Measurements from ENCODE around the gene INHBC.
"Not testable (repeated sequence)": the region's sequence is repeated elsewhere in the genome, so short reads cannot be mapped to it uniquely, and the experiment has no call there.

The INHBC gene

DNA sequence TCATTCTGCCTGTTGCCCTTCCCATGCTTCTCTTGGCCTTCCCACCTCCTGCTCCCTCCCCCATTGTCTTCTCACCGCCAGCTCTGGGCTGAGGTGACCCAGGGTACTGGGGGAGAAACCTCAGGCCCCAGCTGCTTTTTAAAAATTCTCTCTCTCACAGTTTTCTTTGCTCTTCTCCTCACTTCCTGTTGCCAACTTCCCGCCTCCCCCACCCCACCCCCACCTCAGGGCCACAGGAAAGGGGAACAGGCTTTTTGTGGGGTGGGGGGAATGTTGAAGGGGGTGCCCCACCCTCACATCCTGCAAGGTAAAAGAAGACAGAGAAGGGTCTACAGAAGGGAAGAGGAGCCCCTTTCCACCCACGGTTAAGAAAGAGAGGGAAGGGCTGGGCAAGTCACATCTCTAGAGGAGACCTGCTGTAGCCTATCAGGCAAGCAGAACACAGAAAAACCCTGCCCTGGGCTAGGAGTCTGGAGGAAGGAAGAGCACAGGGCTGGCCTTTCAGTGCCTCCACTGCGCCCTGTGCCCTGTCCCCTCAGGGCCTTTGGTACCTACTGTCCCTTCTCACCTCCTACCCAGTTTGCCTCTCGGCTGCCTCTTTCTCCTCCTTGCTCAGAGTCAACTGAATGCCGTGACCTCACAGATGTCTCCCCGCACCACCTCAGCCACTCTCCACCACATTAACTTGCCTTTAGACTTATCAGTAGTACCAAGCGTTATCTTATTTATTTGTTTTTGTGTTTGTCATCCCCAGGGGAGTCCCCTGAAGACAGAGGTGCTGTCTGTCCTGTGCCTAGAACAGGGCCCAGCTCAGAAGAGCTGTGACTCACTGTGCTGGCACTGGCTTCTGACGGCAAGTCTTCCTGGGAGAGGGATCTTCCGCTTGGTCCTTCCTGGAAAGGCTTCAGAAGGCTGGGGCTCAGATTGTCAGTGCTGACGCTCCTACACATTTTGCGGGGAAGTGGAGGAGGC is 43.4 kb downstream of the INHBC start:
- no peak for DNase-seq (ENCODE audit: low read depth, low spot score)
- no peak overlapping the region for H3K27ac ChIP-seq

DNA sequence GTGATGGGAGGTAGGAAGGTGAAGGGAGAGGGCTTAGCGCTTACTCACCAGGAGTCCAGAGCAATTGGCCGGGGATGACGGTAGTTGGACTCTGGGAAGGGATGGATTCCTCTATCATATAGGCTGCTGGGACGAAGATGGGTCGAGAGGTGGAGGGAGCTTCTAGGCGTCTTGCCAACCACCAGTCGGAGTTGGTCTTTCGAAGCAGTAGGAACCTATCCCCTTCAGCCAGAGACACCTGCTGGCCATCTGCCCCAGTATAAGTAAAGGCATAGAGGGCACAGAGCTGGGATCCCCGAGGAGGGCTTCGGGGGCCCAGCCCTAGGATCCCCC is 44.4 kb downstream of the INHBC start:
- H3K27ac ChIP-seq = no peak overlapping the region
- DNase-seq (ENCODE audit: low read depth, low spot score) = no peak

GRCh38 chr12:57479376-57480115 is 45.0 kb downstream of the INHBC start, which contains the start of gene ARHGAP9:
ARHGAP9 (minus strand) TSS chr12:57479866; CDS start chr12:57479406, 460 bp downstream.
- DNase-seq (ENCODE audit: low read depth, low spot score) = no peak
- no peak within 1 kb of the TSS for H3K27ac ChIP-seq

DNA sequence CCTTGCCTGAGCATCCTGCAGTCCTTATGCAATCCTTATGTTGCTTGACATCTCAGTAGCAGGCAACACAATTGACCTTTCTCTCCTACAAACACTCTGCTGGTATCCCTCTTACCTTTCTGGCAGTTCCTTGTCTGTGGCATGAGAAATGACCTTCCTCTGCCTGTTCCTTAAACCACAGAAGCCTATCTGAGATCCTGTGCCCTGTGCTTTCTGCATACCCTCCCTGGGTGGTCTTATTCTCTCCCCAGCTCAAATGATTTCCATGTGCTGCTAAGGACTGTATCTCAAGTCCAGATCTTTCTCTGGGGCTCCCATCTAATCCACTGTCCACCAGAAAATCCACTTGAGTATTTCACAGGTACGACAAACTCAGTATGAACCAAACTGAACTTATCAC is 47.1 kb downstream of the INHBC start:
- DNase-seq (ENCODE audit: low read depth, low spot score) = no peak
- no peak overlapping the region for H3K27ac ChIP-seq

GRCh38 chr12:57483466-57483865 is 48.9 kb downstream of the INHBC start:
- no peak overlapping the region for H3K27ac ChIP-seq
- DNase-seq (ENCODE audit: low read depth, low spot score) = no peak

DNA sequence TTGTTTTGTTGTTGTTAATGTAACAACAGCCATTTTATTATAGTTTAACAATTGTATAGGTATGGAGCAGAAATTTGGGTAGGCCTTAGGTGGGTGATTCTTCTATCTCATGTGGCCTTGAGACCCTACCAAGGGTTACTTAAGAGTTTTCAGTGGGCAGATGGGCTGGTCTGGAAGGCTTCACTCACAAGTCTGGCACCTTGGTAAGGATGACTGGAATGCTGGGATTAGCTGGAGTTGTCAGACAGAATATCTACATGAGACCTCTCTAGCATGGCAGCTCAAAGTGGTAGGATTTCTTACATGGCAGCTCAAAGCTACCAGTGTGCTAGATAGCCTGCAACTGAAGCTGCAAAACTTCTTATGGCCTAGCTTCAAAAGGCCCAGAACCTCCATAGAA is 51.1 kb downstream of the INHBC start:
- DNase-seq (ENCODE audit: low read depth, low spot score) = no peak
- no peak overlapping the region for H3K27ac ChIP-seq

DNA sequence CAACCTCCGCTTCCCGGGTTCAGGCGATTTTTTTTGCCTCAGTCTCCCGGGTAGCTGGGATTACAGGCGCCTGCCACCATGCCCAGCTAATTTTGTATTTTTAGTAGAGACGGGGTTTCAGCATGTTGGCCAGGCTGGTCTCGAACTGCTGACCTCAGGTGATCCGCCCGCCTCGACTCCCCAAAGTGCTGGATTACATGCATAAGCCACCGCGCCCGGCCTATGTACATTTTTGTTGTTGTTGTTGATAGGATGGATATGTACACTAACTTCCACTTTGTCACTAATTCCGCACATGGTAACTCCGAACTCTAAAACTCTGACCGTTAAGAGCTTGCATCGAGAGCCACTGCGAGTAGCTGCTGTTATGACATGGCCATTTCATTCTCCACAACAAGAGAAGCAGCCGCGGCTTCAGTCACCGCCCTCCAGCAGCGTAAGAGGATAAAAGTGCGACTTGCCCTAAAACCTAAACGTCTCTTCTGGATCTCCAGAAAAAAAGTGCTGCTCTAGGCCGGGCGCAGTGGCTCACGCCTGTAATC is 52.5 kb downstream of the INHBC start:
- H3K27ac ChIP-seq = no peak overlapping the region
- no peak for DNase-seq (ENCODE audit: low read depth, low spot score)

DNA sequence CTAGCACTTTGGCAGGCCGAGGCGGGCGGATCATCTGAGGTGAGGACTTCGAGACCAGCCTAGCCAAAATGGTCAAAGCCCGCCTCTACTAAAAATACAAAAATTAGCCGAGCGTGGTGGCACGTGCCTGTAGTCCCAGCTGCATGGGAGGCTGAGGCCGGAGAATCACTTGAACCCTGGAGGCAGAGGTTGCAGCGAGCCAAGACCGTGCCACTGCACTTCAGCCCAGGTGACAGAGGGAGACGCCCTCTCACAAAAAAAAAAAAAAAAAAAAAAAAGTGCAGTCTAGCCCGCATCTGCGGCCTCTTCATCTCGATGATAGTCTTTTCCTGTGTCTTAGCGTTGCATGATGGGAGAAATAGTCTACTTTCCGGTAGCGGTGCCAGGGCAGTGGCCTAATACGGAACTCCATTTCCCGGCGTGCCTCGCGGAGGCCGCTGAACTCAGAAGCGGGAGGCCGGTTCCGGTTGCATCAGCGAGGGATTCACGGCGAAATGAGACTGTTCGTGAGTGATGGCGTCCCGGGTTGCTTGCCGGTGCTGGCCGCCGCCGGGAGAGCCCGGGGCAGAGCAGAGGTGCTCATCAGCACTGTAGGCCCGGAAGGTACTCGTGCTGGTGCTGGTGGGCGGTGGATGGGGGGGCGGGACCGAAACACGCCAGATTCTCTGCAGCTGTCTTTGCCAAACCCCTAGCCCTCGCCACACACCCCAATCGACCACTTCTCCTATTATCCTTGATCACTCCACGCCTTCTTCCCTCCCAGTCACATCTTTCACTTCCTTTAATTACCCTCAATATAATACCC is 53.2 kb downstream of the INHBC start, which contains the start of gene MARS1:
Gene MARS1 (plus strand): TSS at position 472 of the 805 bp plus-strand sequence. CDS start 23 bp downstream, at position 495.
- peak within 1 kb of the TSS; percentile 74 for H3K27ac ChIP-seq
- DNase-seq (ENCODE audit: low read depth, low spot score) = peak; percentile 83

- H3K27ac ChIP-seq = peak overlapping the region; percentile 74
- no peak for DNase-seq (ENCODE audit: low read depth, low spot score)
Measured at GRCh38 chr12:57488402-57489156, 54.0 kb downstream of the INHBC start.

GRCh38 chr12:57489157-57489641 is 54.6 kb downstream of the INHBC start:
- peak overlapping the region; percentile 74 for H3K27ac ChIP-seq
- DNase-seq (ENCODE audit: low read depth, low spot score) = no peak

- no peak overlapping the region for H3K27ac ChIP-seq
- DNase-seq (ENCODE audit: low read depth, low spot score) = no peak
Measured at GRCh38 chr12:57490126-57490525, 55.5 kb downstream of the INHBC start.

DNA sequence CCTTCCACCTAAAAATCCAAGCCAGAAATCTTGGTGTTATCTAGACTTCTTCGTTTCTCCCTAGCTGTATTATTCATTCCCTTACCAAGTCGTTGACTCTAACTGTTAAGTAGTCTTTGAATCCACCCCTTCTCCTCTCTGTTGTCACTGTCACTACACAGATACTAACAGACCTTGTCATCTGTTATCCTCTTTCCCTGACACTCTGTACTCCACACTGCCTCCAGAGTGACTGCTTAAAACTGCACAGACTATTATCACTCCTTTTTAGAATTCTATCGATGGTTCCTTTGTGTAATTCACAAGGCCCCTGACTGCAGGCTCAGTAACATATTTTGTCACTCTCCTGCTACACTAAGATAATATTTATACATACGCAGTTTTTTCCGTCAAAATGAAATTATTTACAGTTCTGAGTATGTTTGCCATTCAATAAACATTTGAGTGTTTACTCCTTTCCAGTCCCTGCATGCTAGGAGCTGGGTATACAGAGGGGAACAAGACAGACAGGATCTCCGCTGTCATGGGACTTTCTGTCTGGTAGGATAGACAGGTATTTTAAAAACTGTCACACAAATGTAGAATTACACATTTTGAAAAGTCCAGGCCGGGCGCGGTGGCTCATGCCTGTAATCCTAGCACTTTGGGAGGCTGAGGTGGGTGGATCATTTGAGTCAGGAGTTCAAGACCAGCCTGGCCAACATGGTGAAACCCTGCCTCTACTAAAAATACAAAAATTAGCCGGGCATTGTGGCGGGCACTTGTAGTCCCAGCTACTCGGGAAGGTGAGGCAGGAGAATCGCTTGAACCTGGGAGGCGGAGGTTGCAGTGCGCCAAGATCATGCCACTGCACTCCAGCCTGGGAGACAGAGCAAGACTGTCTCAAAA is 57.1 kb downstream of the INHBC start:
- no peak for DNase-seq (ENCODE audit: low read depth, low spot score)
- no peak overlapping the region for H3K27ac ChIP-seq

- not testable (repeated sequence) for H3K27ac ChIP-seq; DNase-seq (ENCODE audit: low read depth, low spot score)
Measured at GRCh38 chr12:57495051-57495701, 60.6 kb downstream of the INHBC start.

GRCh38 chr12:57496822-57497221 is 62.2 kb downstream of the INHBC start:
- DNase-seq (ENCODE audit: low read depth, low spot score) = no peak
- no peak overlapping the region for H3K27ac ChIP-seq

- no peak overlapping the region for H3K27ac ChIP-seq
- no peak for DNase-seq (ENCODE audit: low read depth, low spot score)
Measured at GRCh38 chr12:57497223-57498131, 62.9 kb downstream of the INHBC start.

- no peak for DNase-seq (ENCODE audit: low read depth, low spot score)
- H3K27ac ChIP-seq = no peak overlapping the region
Measured at GRCh38 chr12:57498132-57498502, 63.5 kb downstream of the INHBC start.

GRCh38 chr12:57498571-57498970 is 64.0 kb downstream of the INHBC start:
- DNase-seq (ENCODE audit: low read depth, low spot score) = no peak
- no peak overlapping the region for H3K27ac ChIP-seq

All from epithelial cell of prostate (primary cell).